Liver (tissue), 3 donors: ENCODE measurements around the gene CTNNA2.

Experiments
- ATF3 ChIP-seq: IDR thresholded peaks from 2 replicates; pipeline ENCODE4 v1.6.1; 2016; ENCODE audit warnings: antibody characterized with exemption
- EGR1 ChIP-seq, 2 donors: IDR thresholded peaks; 2 replicates each; pipeline ENCODE4 v1.6.1; 2016 to 2018; ENCODE audit warnings: antibody characterized with exemption in 2 of 2, low read depth in 2 of 2
- GABPA ChIP-seq, 2 donors: IDR thresholded peaks in 1 of 2; conservative IDR thresholded peaks in 1 of 2; 2 replicates each; pipeline ENCODE4 v1.6.1; 2016; ENCODE audit warnings: antibody characterized with exemption in 2 of 2, mild to moderate bottlenecking in 1 of 2, moderate library complexity in 1 of 2
- HNF4A ChIP-seq, 2 donors: conservative IDR thresholded peaks; 2 replicates each; pipeline ENCODE4 v1.6.1; 2016; ENCODE audit warnings: antibody characterized with exemption in 2 of 2, mild to moderate bottlenecking in 2 of 2
- REST ChIP-seq: IDR thresholded peaks from 2 replicates; pipeline ENCODE4 v1.6.1; 2016; ENCODE audit warnings: antibody characterized with exemption, mild to moderate bottlenecking
- TAF1 ChIP-seq: conservative IDR thresholded peaks from 2 replicates; pipeline ENCODE4 v1.6.1; 2016; ENCODE audit warnings: antibody characterized with exemption, mild to moderate bottlenecking
- TF ChIP-seq, protein P1 (sequence below): IDR thresholded peaks from 2 replicates; pipeline ENCODE4 v1.6.1; 2016; ENCODE audit warnings: antibody characterized with exemption
- TF ChIP-seq, protein P2 (sequence below): fragments of 150-350 bp; IDR thresholded peaks from 2 replicates; pipeline ENCODE4 v1.5.1; 2017; ENCODE audit warnings: improper control_type of control experiment, low read depth, low read length; ENCODE audit not compliant: missing input control
- TF ChIP-seq, protein P3 (sequence below): IDR thresholded peaks from 2 replicates; pipeline ENCODE4 v1.6.1; 2016; ENCODE audit warnings: antibody characterized with exemption
- donor health status: healthy.
- donor health status: healthy.

GRCh38 chr2:80057956-80058355, 545.1 kb downstream of the CTNNA2 start:
- TF ChIP-seq, protein P1, sequence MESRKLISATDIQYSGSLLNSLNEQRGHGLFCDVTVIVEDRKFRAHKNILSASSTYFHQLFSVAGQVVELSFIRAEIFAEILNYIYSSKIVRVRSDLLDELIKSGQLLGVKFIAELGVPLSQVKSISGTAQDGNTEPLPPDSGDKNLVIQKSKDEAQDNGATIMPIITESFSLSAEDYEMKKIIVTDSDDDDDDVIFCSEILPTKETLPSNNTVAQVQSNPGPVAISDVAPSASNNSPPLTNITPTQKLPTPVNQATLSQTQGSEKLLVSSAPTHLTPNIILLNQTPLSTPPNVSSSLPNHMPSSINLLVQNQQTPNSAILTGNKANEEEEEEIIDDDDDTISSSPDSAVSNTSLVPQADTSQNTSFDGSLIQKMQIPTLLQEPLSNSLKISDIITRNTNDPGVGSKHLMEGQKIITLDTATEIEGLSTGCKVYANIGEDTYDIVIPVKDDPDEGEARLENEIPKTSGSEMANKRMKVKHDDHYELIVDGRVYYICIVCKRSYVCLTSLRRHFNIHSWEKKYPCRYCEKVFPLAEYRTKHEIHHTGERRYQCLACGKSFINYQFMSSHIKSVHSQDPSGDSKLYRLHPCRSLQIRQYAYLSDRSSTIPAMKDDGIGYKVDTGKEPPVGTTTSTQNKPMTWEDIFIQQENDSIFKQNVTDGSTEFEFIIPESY, result no peak
- TF ChIP-seq, protein P2, sequence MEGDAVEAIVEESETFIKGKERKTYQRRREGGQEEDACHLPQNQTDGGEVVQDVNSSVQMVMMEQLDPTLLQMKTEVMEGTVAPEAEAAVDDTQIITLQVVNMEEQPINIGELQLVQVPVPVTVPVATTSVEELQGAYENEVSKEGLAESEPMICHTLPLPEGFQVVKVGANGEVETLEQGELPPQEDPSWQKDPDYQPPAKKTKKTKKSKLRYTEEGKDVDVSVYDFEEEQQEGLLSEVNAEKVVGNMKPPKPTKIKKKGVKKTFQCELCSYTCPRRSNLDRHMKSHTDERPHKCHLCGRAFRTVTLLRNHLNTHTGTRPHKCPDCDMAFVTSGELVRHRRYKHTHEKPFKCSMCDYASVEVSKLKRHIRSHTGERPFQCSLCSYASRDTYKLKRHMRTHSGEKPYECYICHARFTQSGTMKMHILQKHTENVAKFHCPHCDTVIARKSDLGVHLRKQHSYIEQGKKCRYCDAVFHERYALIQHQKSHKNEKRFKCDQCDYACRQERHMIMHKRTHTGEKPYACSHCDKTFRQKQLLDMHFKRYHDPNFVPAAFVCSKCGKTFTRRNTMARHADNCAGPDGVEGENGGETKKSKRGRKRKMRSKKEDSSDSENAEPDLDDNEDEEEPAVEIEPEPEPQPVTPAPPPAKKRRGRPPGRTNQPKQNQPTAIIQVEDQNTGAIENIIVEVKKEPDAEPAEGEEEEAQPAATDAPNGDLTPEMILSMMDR, result no peak
- TF ChIP-seq, protein P3, sequence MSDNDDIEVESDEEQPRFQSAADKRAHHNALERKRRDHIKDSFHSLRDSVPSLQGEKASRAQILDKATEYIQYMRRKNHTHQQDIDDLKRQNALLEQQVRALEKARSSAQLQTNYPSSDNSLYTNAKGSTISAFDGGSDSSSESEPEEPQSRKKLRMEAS, result no peak
- no peak for TF ChIP-seq HNF4A (conservative IDR thresholded peaks at IDR 0.05)
- TF ChIP-seq EGR1 (IDR thresholded peaks at IDR 0.05; ENCODE audit: low read depth in 2 of 2), result no peak
- no peak for TF ChIP-seq TAF1
- no peak for TF ChIP-seq ATF3
- TF ChIP-seq REST, result no peak
- no peak for TF ChIP-seq GABPA (IDR thresholded peaks at IDR 0.05 in 1 of 2, conservative IDR thresholded peaks at IDR 0.05 in 1 of 2)
